ENCODE results near the gene TMC2. TPM values are rescaled to one million over a fixed set of nuclear protein-coding genes. Genes with fewer than 3 reads are reported as not detected.

TMC2 gene
- total and polyA plus RNA-seq, 2 of the 4 experiments (the other 2 are of a cell fraction) = not detected

GRCh38 chr20:2656471-2657117 is 120.2 kb downstream of the TMC2 start (continued):
- TF ChIP-seq CTCF (conservative IDR thresholded peaks at IDR 0.05; ENCODE audit: low read depth, low read length) = no peak
- TF ChIP-seq BHLHE40 (IDR thresholded peaks at IDR 0.05; ENCODE audit: low read depth, low read length) = no peak
- no peak for TF ChIP-seq CEBPB (IDR thresholded peaks at IDR 0.05; ENCODE audit: low read depth, low read length)

- no peak overlapping the region for H4K8ac ChIP-seq (ENCODE audit: low read depth in 2 of 2, low read length in 2 of 2)
- no peak overlapping the region for H2BK120ac ChIP-seq (ENCODE audit: low read depth, low read length)
- ATAC-seq (ENCODE audit: low read depth) (no peak), DNase-seq (no peak)
- H3K23ac ChIP-seq (ENCODE audit: low read depth, low read length) = no peak overlapping the region
- no peak overlapping the region for H4K91ac ChIP-seq (ENCODE audit: insufficient read depth, low read depth, low read length)
- peaks cover 28 to 57% of the 10 kb centered on the region in 2 experiments for H3K79me1 ChIP-seq (ENCODE audit: low read depth in 1 of 2, low read length in 2 of 2)
- no peaks in the 10 kb centered on the region for H3K9me3 ChIP-seq (ENCODE audit: control insufficient read depth, insufficient read depth, low read length)
- no peak overlapping the region for H3K4me2 ChIP-seq (ENCODE audit: low read depth, low read length)
- peaks cover 13% of the 10 kb centered on the region for H3K9me1 ChIP-seq (ENCODE audit: insufficient read depth, low read length)
- H3K18ac ChIP-seq (ENCODE audit: low read depth, low read length) = no peak overlapping the region
- H2BK15ac ChIP-seq (ENCODE audit: low read depth, low read length) = no peak overlapping the region
- H2BK5ac ChIP-seq (ENCODE audit: low read depth, low read length, poor library complexity, severe bottlenecking) = no peak overlapping the region
- H3K56ac ChIP-seq (ENCODE audit: extremely low read depth, insufficient read depth, low read length) = no peak overlapping the region
- no peak overlapping the region for H3K9ac ChIP-seq (ENCODE audit: low read depth, low read length)
- no peak overlapping the region for H2AK5ac ChIP-seq (ENCODE audit: low read depth, low read length)
- WGBS, 2 experiments (ENCODE audit: extremely low coverage in 2 of 2, insufficient read length in 1 of 2) = no CpG with 5 or more reads among the region's 5 CpGs
- H2AK9ac ChIP-seq (replicated peaks; ENCODE audit: low read depth, low read length, poor library complexity) = no peak overlapping the region
- no peak overlapping the region for H3K4me3 ChIP-seq (ENCODE audit: insufficient read depth, low read depth, low read length)
- intact Hi-C loops (cut with micrococcal nuclease) (no loop called here), in situ Hi-C loops (cut with MboI; ENCODE audit: low sequenced_read_pairs) (no loop called here), dilution Hi-C loops (cut with HindIII; ENCODE audit: low sequenced_read_pairs, unreplicated experiment) (no loop called here)
- H2BK20ac ChIP-seq (ENCODE audit: low read depth, low read length) = no peak overlapping the region
- peaks cover 73% of the 10 kb centered on the region for H3K36me3 ChIP-seq (ENCODE audit: control insufficient read depth, insufficient read depth, low read length)
- H4K5ac ChIP-seq (ENCODE audit: low read depth, low read length) = no peak overlapping the region
- H3K14ac ChIP-seq (replicated peaks; ENCODE audit: low read depth, low read length) = no peak overlapping the region
- peaks cover 57% of the 10 kb centered on the region for H4K20me1 ChIP-seq (ENCODE audit: insufficient read depth, low read length)
- no TSS peak for BruUV-seq (replicated peaks)
- H3K4me1 ChIP-seq (ENCODE audit: control insufficient read depth, insufficient read depth, low read length) = peaks cover 5% of the 10 kb centered on the region
- no peak overlapping the region for H3K4ac ChIP-seq (ENCODE audit: low read depth, low read length)
- H2AFZ ChIP-seq (replicated peaks; ENCODE audit: low read length, poor library complexity) = no peak overlapping the region
- no peaks in the 10 kb centered on the region for H3K27me3 ChIP-seq (ENCODE audit: control insufficient read depth, insufficient read depth, low read length)
- CTCF ChIA-PET = no interaction called here
- POLR2A ChIA-PET (ENCODE audit: unreplicated experiment) = no interaction called here
- no peak overlapping the region for H3K27ac ChIP-seq (ENCODE audit: insufficient read depth, low read length)
- no peak for TF ChIP-seq MXI1 (IDR thresholded peaks at IDR 0.05; ENCODE audit: borderline replicate concordance, low read depth, low read length)
- TF ChIP-seq MAFK (IDR thresholded peaks at IDR 0.05; ENCODE audit: low read depth, low read length) = no peak
- TF ChIP-seq NFE2L2 (IDR thresholded peaks at IDR 0.05; ENCODE audit: low read depth, low read length) = no peak
- no peak for TF ChIP-seq FOS (IDR thresholded peaks at IDR 0.05; ENCODE audit: low read depth, low read length)
- no peak for TF ChIP-seq POLR2A (IDR thresholded peaks at IDR 0.05; ENCODE audit: low read depth, low read length)
- no peak for TF ChIP-seq CHD1 (IDR thresholded peaks at IDR 0.05; ENCODE audit: low read depth, low read length)
- no peak for TF ChIP-seq MAZ (IDR thresholded peaks at IDR 0.05; ENCODE audit: borderline replicate concordance, low read depth, low read length)
- TF ChIP-seq CTCF (conservative IDR thresholded peaks at IDR 0.05; ENCODE audit: low read depth, low read length) = no peak
- TF ChIP-seq CEBPB (IDR thresholded peaks at IDR 0.05; ENCODE audit: low read depth, low read length) = no peak
- no peak for TF ChIP-seq RAD21 (IDR thresholded peaks at IDR 0.05; ENCODE audit: low read length)
- TF ChIP-seq RFX5 (IDR thresholded peaks at IDR 0.05; ENCODE audit: low read depth, low read length) = no peak
- TF ChIP-seq USF2 (IDR thresholded peaks at IDR 0.05; ENCODE audit: low read depth, low read length) = no peak
These were observed 120.9 kb downstream of the TMC2 start for GRCh38 chr20:2657241-2657640.
